Bronchial epithelial cell (primary cell): ENCODE results near the gene LBHD2. TPM values are rescaled to one million over a fixed set of nuclear protein-coding genes. Genes with fewer than 3 reads are reported as not detected.

ENCODE experiments used
- DNase-seq: peaks from one replicate; pipeline ENCODE4 v3.0.0-alpha.2; 2010; ENCODE audit warnings: low read depth
- FAIRE-seq: peaks from 2 replicates; lab custom pipeline; 2011; peaks lifted over from hg19 to GRCh38; lab: Jason Lieb, UNC
- H3K27me3 ChIP-seq: 2 replicates; pipeline ENCODE4 v1.5.1; 2011; ENCODE audit warnings: low read length; ENCODE audit not compliant: control insufficient read depth, insufficient read depth
- H3K36me3 ChIP-seq: 2 replicates; pipeline ENCODE4 v1.5.1; 2011; ENCODE audit warnings: low read length; ENCODE audit not compliant: control insufficient read depth, insufficient read depth
- H3K4me3 ChIP-seq: 2 replicates; pipeline ENCODE4 v1.5.1; 2011; ENCODE audit warnings: mild to moderate bottlenecking, low read depth, low read length, control low read depth
- CTCF ChIP-seq: IDR thresholded peaks from 2 replicates; pipeline ENCODE4 v1.5.1; 2011; ENCODE audit warnings: mild to moderate bottlenecking, moderate library complexity, low read length, control low read depth, inconsistent platforms; ENCODE audit not compliant: insufficient read depth, severe bottlenecking
- total RNA-seq: library from RNA; depleted of rRNA; stranded (reverse); fragments of >200 nt; gene quantifications from 2 replicates; pipeline ENCODE4 v1.2.1, GENCODE V29; 2014

Gene LBHD2
- total RNA-seq, 1 donor from 2014 or later: not detected

GRCh38 chr14:103133210-103134140, 49.5 kb downstream of the LBHD2 start:
- H3K36me3 ChIP-seq: no peaks in the 10 kb centered on the region
- H3K4me3 ChIP-seq: no peak overlapping the region
- DNase-seq (no peak), FAIRE-seq (peak; percentile 83)
- no peaks in the 10 kb centered on the region for H3K27me3 ChIP-seq
- TF ChIP-seq CTCF: no peak

- DNase-seq (no peak), FAIRE-seq (no peak)
- TF ChIP-seq CTCF: no peak
- Histone ChIP-seq H3K4me3 (no peak overlapping the region), H3K27me3 (peaks cover 2% of the 10 kb centered on the region), H3K36me3 (no peaks in the 10 kb centered on the region)
Measured at GRCh38 chr14:103134405-103134804, 50.4 kb downstream of the LBHD2 start.

- H3K36me3 ChIP-seq: no peaks in the 10 kb centered on the region
- DNase-seq (no peak), FAIRE-seq (no peak)
- H3K4me3 ChIP-seq: no peak overlapping the region
- peaks cover 3% of the 10 kb centered on the region for H3K27me3 ChIP-seq
- no peak for TF ChIP-seq CTCF
Measured at GRCh38 chr14:103134919-103135318, 50.9 kb downstream of the LBHD2 start.

GRCh38 chr14:103135333-103136260, 51.6 kb downstream of the LBHD2 start:
- TF ChIP-seq CTCF: no peak
- DNase-seq (no peak), FAIRE-seq (no peak)
- Histone ChIP-seq H3K36me3 (no peaks in the 10 kb centered on the region), H3K4me3 (no peak overlapping the region), H3K27me3 (peaks cover 5% of the 10 kb centered on the region)

GRCh38 chr14:103136388-103137271, 52.6 kb downstream of the LBHD2 start:
- peak; percentile 63 for DNase-seq
- H3K36me3 ChIP-seq: no peaks in the 10 kb centered on the region
- peaks cover 5% of the 10 kb centered on the region for H3K27me3 ChIP-seq
- TF ChIP-seq CTCF: no peak
- no peak overlapping the region for H3K4me3 ChIP-seq
- FAIRE-seq: no peak
